Measurements from ENCODE around the gene CTRL. TPM values are rescaled to one million over a fixed set of nuclear protein-coding genes. Genes with fewer than 3 reads are reported as not detected.

Gene CTRL
- polyA plus RNA-seq, 3 donors: 0.69 to 17.4 (median 1.6) TPM

- intact Hi-C loops (cut with micrococcal nuclease): loop anchor here in 1 of 2 donors (5.0 kb wide), 3 partner anchors 45 to 330 kb away; partner anchors contain the start of genes CTCF, PSMB10, RANBP10 and TSNAXIP1
- H3K27me3 Mint-ChIP-seq (ENCODE audit: low read depth in 3 of 3): no peaks in the 10 kb centered on the region
- no peak for DNase-seq
- Histone ChIP-seq H3K9ac (ENCODE audit: insufficient read depth, low read length, poor library complexity, severe bottlenecking) (peak overlapping the region; percentile 99), H2AFZ (ENCODE audit: insufficient read depth, low read depth, low read length, poor library complexity, severe bottlenecking) (peak overlapping the region; percentile 61), H3K9me3 (replicated peaks in 1 of 2; ENCODE audit: control insufficient read depth in 1 of 2, insufficient read depth in 1 of 2, low read length in 2 of 2) (no peaks in the 10 kb centered on the region), H3K27ac (ENCODE audit: low read depth in 1 of 2, low read length in 2 of 2) (peak overlapping the region in 1 of 2 donors; percentile 97), H3K4me1 (ENCODE audit: control insufficient read depth in 1 of 2, insufficient read depth in 2 of 2, low read length in 2 of 2) (peaks cover 18 to 21% of the 10 kb centered on the region in 2 donors), H3K4me2 (replicated peaks; ENCODE audit: extremely low read depth, low read length, poor library complexity, severe bottlenecking) (peak overlapping the region; percentile 91), H3K27me3 (ENCODE audit: control insufficient read depth in 2 of 2, insufficient read depth in 2 of 2, low read length in 2 of 2) (no peaks in the 10 kb centered on the region), H3K4me3 (replicated peaks in 1 of 3; ENCODE audit: low read depth in 2 of 3, low read length in 3 of 3) (peak overlapping the region; percentile 33 to 90 (median 58)), H3K79me2 (ENCODE audit: insufficient read depth, low read length) (peaks cover 42% of the 10 kb centered on the region), H3K36me3 (replicated peaks in 1 of 2; ENCODE audit: control insufficient read depth in 1 of 2, insufficient read depth in 2 of 2, low read length in 2 of 2) (no peaks in the 10 kb centered on the region), H4K20me1 (ENCODE audit: insufficient read depth, low read length) (peaks cover 14% of the 10 kb centered on the region)
- peaks cover 24% of the 10 kb centered on the region for H3K4me1 Mint-ChIP-seq
- H3K36me3 Mint-ChIP-seq: peaks cover 3 to 12% of the 10 kb centered on the region in 2 donors
- no peak for TF ChIP-seq CTCF (IDR thresholded peaks at IDR 0.05)
- peak overlapping the region; percentile 79 to 84 for H3K4me3 Mint-ChIP-seq
- WGBS (ENCODE audit: insufficient coverage): no CpG with 5 or more reads among the region's 5 CpGs
- H3K27ac Mint-ChIP-seq: peak overlapping the region; percentile 66 to 93 (median 88)
- H3K9me3 Mint-ChIP-seq: no peaks in the 10 kb centered on the region
These were observed 39.3 kb downstream of the CTRL start for GRCh38 chr16:67892375-67892774.

- Histone ChIP-seq H3K4me3 (replicated peaks in 1 of 3; ENCODE audit: low read depth in 2 of 3, low read length in 3 of 3) (no peak overlapping the region), H3K27ac (ENCODE audit: low read depth in 1 of 2, low read length in 2 of 2) (no peak overlapping the region), H4K20me1 (ENCODE audit: insufficient read depth, low read length) (peaks cover 3% of the 10 kb centered on the region), H3K4me1 (ENCODE audit: control insufficient read depth in 1 of 2, insufficient read depth in 2 of 2, low read length in 2 of 2) (peaks cover 6 to 8% of the 10 kb centered on the region in 2 donors), H2AFZ (ENCODE audit: insufficient read depth, low read depth, low read length, poor library complexity, severe bottlenecking) (no peak overlapping the region), H3K9ac (ENCODE audit: insufficient read depth, low read length, poor library complexity, severe bottlenecking) (no peak overlapping the region), H3K79me2 (ENCODE audit: insufficient read depth, low read length) (peaks cover 2% of the 10 kb centered on the region), H3K36me3 (replicated peaks in 1 of 2; ENCODE audit: control insufficient read depth in 1 of 2, insufficient read depth in 2 of 2, low read length in 2 of 2) (peaks cover 31 to 39% of the 10 kb centered on the region in 2 donors), H3K4me2 (replicated peaks; ENCODE audit: extremely low read depth, low read length, poor library complexity, severe bottlenecking) (no peak overlapping the region), H3K9me3 (replicated peaks in 1 of 2; ENCODE audit: control insufficient read depth in 1 of 2, insufficient read depth in 1 of 2, low read length in 2 of 2) (no peaks in the 10 kb centered on the region), H3K27me3 (ENCODE audit: control insufficient read depth in 2 of 2, insufficient read depth in 2 of 2, low read length in 2 of 2) (no peaks in the 10 kb centered on the region)
- Mint-ChIP-seq H3K36me3 (peaks cover 17 to 43% of the 10 kb centered on the region in 2 donors), H3K27me3 (ENCODE audit: low read depth in 3 of 3) (peaks cover 0 to 2% (median 2%) of the 10 kb centered on the region in 3 donors), H3K9me3 (no peaks in the 10 kb centered on the region), H3K27ac (peak overlapping the region in 1 of 7 donors; percentile 41), H3K4me1 (peaks cover 6% of the 10 kb centered on the region), H3K4me3 (no peak overlapping the region)
- no peak for DNase-seq
- TF ChIP-seq CTCF (IDR thresholded peaks at IDR 0.05): no peak
- 100% methylated on average over 1 of the region's 3 CpGs for WGBS (ENCODE audit: insufficient coverage)
- intact Hi-C loops (cut with micrococcal nuclease): loop anchor here (5.0 to 10.0 kb wide), 2 partner anchors 164 to 346 kb away; partner anchors contain the start of gene ESRP2 (in 1 of the 2)
These were observed 43.3 kb downstream of the CTRL start for GRCh38 chr16:67888331-67888730.

Data from CD14-positive monocyte (primary cell).